AG04449 (cell line): ENCODE data around the gene LHFPL3.

ENCODE experiments used
- CTCF ChIA-PET: fragments of 350-600 bp; formaldehyde crosslinking; extraction: SDS; loops from one replicate; lab custom pipeline; 2021; ENCODE audit warnings: antibody characterized with exemption; lab: Yijun Ruan, JAX
- POLR2A ChIA-PET: fragments of 400-600, 350-600 bp; formaldehyde crosslinking; extraction: SDS; loops from one replicate; lab custom pipeline; 2020; ENCODE audit warnings: antibody characterized with exemption, inconsistent platforms; lab: Yijun Ruan, JAX
- DNase-seq: peaks from one replicate; pipeline ENCODE4 v3.0.0-alpha.2; 2010; ENCODE audit warnings: low read depth, low spot score
- H3K4me3 ChIP-seq: 2 replicates; pipeline ENCODE4 v1.5.1; 2011; ENCODE audit warnings: low read depth, mild to moderate bottlenecking, control low read depth, low read length
- TF ChIP-seq, protein P1 (sequence below): IDR thresholded peaks from one replicate; pipeline ENCODE4 v1.5.1; 2011; ENCODE audit warnings: mild to moderate bottlenecking, moderate library complexity, low read length, control low read depth, inconsistent platforms; ENCODE audit not compliant: insufficient read depth; ENCODE audit errors: missing control alignments

Gene LHFPL3

GRCh38 chr7:104386943-104387342, 58.5 kb downstream of the LHFPL3 start:
- ChIA-PET CTCF (no interaction called here), POLR2A (no interaction called here)
- H3K4me3 ChIP-seq, result no peak overlapping the region
- DNase-seq, result no peak
- TF ChIP-seq, protein P1, sequence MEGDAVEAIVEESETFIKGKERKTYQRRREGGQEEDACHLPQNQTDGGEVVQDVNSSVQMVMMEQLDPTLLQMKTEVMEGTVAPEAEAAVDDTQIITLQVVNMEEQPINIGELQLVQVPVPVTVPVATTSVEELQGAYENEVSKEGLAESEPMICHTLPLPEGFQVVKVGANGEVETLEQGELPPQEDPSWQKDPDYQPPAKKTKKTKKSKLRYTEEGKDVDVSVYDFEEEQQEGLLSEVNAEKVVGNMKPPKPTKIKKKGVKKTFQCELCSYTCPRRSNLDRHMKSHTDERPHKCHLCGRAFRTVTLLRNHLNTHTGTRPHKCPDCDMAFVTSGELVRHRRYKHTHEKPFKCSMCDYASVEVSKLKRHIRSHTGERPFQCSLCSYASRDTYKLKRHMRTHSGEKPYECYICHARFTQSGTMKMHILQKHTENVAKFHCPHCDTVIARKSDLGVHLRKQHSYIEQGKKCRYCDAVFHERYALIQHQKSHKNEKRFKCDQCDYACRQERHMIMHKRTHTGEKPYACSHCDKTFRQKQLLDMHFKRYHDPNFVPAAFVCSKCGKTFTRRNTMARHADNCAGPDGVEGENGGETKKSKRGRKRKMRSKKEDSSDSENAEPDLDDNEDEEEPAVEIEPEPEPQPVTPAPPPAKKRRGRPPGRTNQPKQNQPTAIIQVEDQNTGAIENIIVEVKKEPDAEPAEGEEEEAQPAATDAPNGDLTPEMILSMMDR, result no peak

DNA sequence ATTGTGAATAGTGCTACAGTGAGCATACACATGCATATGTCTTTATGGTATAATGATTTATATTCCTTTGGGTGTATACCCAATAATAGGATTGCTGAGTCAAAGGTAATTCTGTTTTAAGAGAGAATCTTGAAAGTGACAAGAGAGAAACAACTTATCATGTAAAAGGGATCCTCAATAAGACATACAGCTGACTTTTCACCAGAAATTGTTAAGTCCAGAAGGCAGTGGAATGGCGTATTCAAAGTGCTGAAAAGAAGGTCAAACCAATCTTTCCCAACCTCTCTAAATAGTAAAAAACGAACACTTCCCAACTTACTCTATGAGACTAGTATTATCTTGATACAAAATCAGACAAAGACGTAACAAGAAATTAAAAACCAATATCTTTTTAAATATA, 59.8 kb downstream of the LHFPL3 start:
- POLR2A ChIA-PET, result no interaction called here
- DNase-seq, result no peak
- CTCF ChIA-PET, result no interaction called here
- H3K4me3 ChIP-seq, result no peak overlapping the region
- TF ChIP-seq, protein P1, result no peak

GRCh38 chr7:104395162-104395561, 66.8 kb downstream of the LHFPL3 start:
- DNase-seq, result no peak
- TF ChIP-seq, protein P1, result no peak
- no peak overlapping the region for H3K4me3 ChIP-seq
- ChIA-PET CTCF (no interaction called here), POLR2A (no interaction called here)

DNA sequence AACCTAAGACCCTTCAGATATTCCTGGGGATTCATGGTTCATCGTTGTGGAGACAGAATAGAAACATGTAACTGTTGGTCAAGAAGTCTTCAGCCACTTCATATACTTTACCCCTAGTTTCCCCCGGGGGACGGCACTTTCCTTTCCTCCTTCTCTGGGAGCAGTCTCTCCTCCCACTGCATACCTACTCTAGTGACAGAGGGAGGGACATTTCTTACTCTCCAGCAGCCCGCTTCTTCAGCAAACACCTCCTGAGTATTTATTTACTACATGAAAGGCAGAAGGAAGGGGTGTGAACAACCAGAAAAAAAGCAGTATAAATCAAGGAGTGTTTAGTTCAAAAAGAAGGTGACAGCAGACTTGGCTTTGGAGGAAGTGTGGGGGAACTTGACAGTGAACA, 69.0 kb downstream of the LHFPL3 start:
- ChIA-PET CTCF (no interaction called here), POLR2A (no interaction called here)
- no peak for DNase-seq
- H3K4me3 ChIP-seq, result no peak overlapping the region
- TF ChIP-seq, protein P1, result no peak

DNA sequence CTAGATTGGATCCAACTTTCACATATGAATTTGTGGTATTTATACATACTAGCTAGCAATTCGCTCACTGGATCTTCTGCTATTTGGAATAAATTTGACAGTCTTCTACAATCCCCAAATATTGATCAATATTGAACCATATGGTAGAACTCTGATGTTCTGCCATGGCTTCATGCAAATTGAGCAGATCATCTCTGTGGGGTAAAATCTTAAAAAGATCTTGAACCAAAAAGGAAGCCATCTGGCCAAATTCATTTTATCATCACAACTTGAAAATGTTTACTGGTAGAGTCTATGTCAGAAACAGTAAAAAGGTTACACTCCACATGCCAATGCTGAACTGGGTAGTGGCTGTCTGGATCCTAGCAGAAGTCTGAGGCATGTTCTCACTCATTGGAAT, 80.0 kb downstream of the LHFPL3 start:
- no peak overlapping the region for H3K4me3 ChIP-seq
- DNase-seq, result no peak
- ChIA-PET POLR2A (no interaction called here), CTCF (no interaction called here)
- TF ChIP-seq, protein P1, result no peak

GRCh38 chr7:104410742-104411141, 82.3 kb downstream of the LHFPL3 start:
- no peak overlapping the region for H3K4me3 ChIP-seq
- no peak for DNase-seq
- ChIA-PET POLR2A (no interaction called here), CTCF (no interaction called here)
- TF ChIP-seq, protein P1, result no peak
